HK-2 (cell line): Measurements from ENCODE around the gene TBC1D9.

Source experiments
- DNase-seq: peaks from one replicate; pipeline ENCODE4 v3.0.0-alpha.2; 2018; ENCODE audit not compliant: unreplicated experiment

Gene TBC1D9

DNA sequence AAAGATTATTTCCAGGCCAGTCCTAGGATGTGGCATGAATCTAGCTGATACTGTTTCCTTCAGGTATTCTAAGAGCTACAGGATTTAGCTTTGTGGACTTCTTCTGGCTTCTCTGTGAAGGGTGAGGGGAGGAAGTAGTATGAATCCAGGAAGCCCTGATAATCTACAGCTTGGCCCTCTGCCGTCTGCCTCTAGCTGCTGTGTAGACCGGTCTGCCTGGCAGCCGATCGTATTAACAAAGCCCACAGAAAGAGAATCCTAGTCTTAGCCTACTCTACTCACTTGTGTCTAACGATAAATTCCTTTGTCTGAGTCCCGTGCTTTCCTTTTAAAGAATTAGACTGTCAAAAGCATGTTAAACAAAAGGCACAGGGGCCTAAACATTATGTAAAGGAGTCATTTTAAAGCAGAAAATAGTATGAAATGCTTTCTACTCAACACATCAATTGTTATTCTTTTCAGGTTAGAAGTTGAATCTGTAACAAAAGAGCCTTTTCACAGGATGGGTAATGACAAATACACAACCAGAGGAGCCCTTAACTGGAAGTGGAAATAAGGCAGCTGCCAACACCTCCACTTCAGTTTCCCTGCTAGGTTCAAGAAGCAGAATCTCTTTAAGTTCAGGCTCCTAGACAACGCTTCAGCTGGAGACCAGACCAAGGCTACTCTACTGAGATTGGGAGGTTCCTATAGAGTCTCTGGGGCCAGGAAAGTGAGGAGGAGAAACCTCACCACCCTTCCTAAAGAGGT is 138.5 kb downstream of the TBC1D9 start:
- no peak for DNase-seq

DNA sequence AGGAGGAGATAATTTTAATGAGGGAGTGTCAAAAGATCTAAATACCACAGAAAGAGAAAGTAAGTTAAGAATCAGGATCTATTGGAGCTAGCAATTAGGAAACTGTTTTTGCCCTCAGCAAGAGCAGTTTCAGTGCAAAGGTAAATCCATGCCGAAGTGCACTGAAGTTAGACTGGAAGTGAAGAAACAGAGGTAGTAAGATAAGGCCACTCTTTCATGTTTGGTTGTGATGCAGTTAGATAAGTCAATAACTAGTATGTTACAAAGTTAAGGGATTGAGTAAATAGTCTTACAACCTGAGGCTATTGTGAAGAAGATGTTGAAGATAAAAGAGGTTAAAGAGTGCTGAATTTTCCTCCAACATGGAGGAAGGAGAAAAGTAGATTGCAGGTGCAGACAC is 140.7 kb downstream of the TBC1D9 start:
- DNase-seq, result no peak

DNA sequence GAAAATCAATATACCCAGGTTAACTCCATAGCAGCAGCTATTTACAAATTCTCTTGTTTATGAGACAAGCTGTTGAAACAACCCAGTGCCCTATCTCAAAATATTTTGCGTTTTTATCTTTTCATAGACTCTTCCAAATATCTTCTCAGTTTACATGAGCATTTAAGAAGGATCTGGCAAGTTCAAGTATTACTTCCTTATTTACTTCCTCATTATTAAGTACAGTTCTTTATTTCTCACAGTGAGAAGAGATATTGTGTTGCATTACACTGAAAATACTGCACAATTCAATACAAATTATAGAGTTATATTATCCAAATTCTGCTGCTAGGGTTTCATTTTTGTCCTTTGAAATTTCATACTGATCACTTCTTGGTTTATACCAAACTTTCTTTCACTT is 143.8 kb downstream of the TBC1D9 start:
- DNase-seq, result no peak

DNA sequence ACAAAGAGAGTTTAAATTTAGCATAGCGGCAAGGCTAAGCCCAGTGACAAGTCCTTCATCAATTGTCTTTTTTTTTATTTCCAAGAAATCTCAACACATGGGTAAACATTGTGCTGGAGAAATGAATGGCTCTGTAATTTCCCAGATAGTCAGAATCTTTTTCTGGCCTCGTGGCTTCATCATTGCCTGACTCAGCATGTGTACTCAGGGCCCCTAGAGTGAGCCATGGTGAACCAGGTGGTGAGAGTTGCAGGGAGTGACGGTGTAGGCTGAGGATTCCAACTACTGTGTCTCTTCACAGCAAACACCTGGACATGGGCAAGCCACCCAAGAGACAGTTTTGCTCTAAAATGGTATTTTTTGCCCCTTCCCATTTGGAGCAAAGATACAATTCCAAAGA is 144.3 kb downstream of the TBC1D9 start:
- no peak for DNase-seq

DNA sequence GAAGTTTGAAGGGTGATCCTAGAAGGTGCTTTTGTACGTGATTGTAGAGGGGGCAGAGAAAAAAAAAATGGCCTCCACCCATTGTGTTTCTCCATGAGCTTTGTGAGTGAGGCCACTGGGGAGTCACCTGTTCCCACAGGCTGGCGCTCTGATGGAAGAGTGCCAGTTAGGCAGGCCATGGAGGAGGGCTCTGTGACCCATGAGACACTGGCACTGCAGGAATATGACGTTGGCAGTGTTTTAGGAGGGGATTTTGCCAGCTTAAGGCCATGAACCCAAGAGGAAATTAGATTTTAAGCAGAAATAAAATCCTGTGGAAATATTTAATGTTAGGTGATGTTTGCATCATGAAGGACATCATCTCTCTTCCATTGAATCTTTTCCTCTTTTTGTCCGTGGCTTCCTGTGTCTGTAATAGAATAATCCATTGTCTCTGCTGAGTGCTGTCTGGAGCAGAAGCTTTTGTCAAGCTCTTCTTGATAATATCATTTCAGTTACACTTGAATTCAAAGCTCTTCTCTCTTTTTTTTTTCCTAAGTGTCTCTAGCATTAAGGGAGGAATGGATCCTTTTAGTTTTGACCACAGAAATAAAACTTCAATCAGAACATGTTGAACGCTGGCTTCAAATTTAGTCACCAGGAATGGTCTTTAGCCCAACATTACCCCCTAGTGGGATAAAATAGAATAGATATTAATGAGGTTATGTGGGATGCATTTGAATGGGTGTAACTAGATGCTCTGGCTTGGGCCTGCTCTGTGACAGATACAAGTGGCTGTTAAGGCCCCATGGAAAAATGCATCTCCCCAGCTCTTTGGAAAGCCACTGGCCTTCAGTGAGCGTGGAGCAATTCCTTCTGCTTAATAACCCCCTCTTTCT is 146.4 kb downstream of the TBC1D9 start:
- no peak for DNase-seq

DNA sequence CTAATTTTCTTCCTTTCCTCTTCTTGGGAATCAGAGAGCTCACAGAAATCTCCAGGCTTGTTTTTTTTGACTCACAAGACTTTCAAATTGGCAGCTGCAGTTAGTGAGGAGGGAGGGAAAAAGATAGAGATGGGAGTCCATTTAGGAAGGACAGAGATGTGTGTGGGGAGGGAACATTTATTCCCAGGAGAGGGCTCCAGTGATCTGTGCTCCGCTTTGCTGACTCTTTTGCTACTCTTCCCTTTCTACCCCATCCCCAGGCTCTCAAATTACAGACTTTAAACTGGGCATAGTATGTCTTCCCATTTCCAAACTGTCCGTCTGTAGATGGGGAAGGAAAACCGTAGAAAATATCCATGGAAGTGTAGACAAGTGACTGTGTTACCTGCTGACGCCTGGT is 148.3 kb downstream of the TBC1D9 start:
- no peak for DNase-seq

DNA sequence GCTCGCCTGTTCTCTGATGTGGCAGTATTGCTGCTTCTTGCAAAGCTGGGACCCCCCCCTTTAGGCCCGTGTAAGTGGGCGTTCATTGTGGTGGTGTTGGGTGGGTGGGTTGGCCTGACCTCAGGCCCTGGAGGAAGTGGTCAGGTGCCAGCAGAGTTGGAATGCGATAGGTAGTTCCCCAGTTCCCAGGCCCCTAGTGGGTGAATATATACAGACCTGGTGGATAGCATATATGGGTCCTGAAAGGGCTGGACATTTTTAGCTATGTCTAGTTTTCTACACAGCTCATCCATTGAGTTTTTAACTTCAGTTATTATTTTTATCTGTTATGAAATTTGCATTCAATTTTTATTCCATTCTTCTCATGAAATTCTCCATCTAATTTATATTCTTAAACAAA is 151.6 kb downstream of the TBC1D9 start:
- no peak for DNase-seq

DNA sequence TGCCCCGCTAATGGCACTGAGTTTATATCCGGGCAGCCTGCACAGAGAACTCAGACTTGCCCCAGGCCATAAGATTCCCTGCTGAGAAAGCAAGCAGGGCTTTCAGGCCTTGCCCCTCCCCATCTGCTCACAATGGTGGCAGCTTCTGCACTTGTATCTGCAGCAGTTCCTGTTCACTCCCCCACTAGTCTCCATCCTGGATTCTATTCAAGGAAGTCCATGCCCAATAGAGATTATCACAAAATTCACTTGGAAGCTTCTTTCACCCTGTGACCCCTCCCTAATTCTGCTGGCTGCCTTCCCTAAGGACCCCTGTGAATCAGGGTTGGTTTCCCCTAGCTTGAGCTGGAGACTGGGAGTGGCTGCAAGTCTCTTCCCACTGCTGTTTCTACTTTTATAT is 152.9 kb downstream of the TBC1D9 start:
- DNase-seq, result no peak

DNA sequence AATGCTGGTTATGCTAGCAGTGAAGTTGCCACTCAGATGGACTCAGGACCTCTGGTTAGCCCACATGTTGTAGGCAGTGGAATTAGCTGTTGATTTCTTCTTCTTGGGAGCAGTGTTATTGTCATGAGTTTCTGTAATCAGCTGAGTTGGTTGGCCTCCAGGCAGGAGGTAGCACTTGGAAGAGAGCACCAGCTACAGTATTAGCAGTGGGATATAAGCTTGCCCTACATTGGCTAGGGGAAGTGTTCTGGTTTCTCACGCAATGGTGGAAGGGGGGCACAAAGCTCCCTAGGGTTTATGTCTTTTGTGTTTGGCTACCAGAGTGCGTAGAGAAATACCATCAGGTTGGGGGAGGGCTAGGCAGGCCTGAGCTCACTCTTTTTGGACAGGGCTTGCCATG is 153.5 kb downstream of the TBC1D9 start:
- no peak for DNase-seq

DNA sequence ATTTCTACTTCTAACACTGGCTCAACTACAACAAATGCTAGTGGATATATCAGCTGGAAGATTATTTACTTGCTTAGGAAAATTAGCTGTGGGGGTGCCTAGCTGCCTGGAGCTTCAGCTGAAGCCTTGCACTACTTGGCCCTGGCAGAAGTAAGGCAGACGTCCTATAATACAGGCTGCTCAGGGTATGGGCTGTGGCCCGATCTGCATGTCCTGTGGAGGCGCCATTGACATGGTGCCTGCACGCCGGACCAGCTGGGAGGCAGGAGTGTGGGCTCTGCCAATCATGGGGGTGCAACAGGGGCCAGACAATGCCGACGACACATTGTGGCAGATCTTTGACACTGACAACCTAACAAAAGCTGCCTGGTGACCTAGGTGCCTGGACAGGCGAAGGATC is 155.8 kb downstream of the TBC1D9 start:
- no peak for DNase-seq

DNA sequence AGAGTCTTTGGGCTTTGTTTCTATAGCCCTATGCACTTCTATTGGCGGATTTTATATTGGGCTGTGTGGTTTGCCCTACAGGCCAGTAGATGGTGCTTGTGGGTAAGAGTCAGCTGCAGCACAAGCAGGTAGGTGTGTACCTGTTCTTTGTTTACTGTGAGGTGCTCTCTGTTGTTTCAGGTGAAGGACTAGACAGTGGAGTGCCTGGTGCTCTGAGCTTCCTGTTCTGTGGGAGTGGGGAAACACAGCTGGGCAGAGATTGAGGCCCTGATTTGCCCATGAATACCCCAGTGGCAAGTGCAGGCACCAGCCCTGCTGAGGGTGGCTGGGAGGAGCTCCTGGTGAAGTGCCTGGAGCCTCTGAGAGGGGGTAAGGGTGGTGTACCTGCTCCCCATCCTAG is 161.1 kb downstream of the TBC1D9 start:
- DNase-seq, result peak; percentile 17

DNA sequence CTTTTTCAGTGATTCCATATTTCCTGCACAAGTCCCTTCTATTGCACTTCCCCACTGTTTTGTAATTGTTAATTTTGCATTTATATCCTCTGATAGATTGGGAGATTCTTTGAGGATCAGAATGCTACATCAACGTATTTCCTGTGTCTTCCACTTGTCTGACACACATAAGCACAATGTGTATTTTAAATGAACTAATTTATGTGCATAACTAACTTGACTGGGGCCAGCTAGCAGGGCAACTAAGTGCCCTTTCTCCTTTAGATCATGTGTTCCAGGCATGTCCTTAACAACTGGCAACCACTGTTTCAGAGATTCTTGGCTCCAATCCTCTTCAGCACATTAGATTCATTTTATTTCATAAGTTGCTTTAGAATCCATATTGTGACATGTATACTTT is 171.7 kb downstream of the TBC1D9 start:
- DNase-seq, result no peak

DNA sequence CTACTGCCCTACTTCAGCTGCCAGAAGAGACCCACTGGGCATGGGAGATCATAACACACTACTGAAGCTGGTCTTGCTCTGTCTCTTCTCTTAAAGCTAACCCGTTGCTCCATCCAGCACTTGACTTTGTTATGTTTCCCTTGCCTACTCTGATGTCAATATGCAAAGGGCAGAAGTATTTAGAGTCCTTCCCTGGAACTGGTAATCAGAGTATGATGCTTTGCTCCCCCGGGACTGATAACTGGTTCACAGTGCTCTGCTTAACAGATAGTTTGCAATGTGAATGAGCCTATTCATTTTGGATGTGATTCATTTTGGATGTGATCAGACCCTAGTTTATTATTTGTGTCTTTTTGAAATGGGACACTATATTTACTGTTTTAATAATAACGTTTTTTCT is 175.1 kb downstream of the TBC1D9 start:
- DNase-seq, result no peak

DNA sequence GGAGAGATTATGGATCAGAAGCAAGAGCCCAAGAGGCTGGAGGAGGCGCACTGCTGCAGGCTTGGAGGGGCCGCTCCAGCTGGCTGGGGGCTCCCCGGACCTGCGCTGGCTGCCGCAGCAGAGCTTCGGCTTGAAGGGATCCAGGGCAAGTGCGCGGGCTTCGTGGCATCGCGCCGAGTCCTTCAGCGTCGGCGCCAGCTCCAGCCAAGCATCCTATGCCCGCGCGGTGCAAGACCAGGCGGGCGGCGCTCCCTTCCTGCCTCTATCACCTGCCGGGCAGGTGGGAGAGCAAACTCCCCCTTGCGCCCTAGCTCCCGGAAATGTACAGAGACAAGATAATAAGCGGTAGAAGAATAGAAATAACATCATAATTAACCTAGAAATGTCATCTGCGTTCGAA is 176.9 kb downstream of the TBC1D9 start:
- DNase-seq, result no peak

DNA sequence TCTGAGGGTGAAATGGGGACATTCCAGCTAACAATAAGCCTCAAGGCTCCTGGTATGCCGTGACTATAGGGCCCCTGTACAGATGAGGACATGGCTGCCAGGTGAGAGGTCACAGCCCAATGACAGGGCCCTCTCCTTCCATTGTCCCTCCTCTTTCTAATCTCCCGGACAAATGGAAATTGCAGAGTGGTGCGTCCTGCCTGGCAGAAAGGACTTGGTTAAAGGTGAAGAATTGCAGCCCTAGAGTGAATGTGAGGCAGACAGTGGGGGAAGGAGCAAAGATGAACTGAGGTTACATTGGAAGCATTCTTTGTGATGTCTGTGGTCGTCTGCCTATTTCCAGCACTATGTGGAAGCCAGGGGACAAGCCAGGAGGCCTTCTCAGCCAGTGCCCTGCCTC is 180.7 kb downstream of the TBC1D9 start:
- no peak for DNase-seq

DNA sequence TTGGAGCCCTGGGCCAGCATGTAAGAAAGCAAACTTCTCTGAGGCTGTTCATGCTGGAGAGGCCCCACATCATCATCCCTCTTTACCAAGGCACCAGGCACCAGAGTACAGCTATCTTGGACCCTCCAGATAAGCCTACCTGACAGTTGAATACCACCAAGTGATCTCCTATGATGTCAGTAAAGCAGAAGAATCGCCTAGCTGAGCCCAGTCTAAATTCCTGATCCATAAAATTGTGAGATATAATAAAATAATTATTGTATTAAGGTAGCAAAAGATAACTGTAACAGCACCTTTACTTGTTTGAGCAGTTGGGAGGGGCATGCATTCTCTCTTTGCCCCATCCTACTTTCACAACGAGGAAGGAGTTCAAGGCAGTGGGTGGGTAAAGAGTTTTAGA is 184.6 kb downstream of the TBC1D9 start:
- no peak for DNase-seq
